Astrocyte (in vitro differentiated cells and primary cell): Measurements from ENCODE around the gene TJP1. TPM values are rescaled to one million over a fixed set of nuclear protein-coding genes. Genes with fewer than 3 reads are reported as not detected.

Source experiments
- DNase-seq: peaks from one replicate; pipeline ENCODE4 v3.0.0-alpha.2; 2010; ENCODE audit warnings: low read depth
- FAIRE-seq: peaks from 2 replicates; lab custom pipeline; 2011; peaks lifted over from hg19 to GRCh38; lab: Jason Lieb, UNC
- H2AFZ ChIP-seq: 2 replicates; pipeline ENCODE4 v1.6.0; 2012; ENCODE audit warnings: low read depth, low read length, inconsistent platforms
- H3K27ac ChIP-seq: 2 replicates; pipeline ENCODE4 v1.5.1; 2011; ENCODE audit warnings: low read depth, low read length, inconsistent platforms
- H3K27me3 ChIP-seq: 2 replicates; pipeline ENCODE4 v1.6.0; 2011; ENCODE audit warnings: low read length, inconsistent platforms; ENCODE audit not compliant: insufficient read depth
- H3K36me3 ChIP-seq: 2 replicates; pipeline ENCODE4 v1.5.1; 2011; ENCODE audit warnings: low read length, inconsistent platforms; ENCODE audit not compliant: insufficient read depth
- H3K4me1 ChIP-seq: 2 replicates; pipeline ENCODE4 v1.5.1; 2011; ENCODE audit warnings: low read length, inconsistent platforms; ENCODE audit not compliant: insufficient read depth
- H3K4me2 ChIP-seq: 2 replicates; pipeline ENCODE4 v1.6.0; 2012; ENCODE audit warnings: low read length, inconsistent platforms
- H3K4me3 ChIP-seq: 2 replicates; pipeline ENCODE4 v1.5.1; 2011; ENCODE audit warnings: low read depth, mild to moderate bottlenecking, low read length, inconsistent platforms; ENCODE audit not compliant: insufficient read depth
- H3K79me2 ChIP-seq: 2 replicates; pipeline ENCODE4 v1.6.0; 2012; ENCODE audit warnings: mild to moderate bottlenecking, low read length, inconsistent platforms; ENCODE audit not compliant: insufficient read depth
- H3K9ac ChIP-seq: 2 replicates; pipeline ENCODE4 v1.6.0; 2012; ENCODE audit warnings: mild to moderate bottlenecking, low read length, inconsistent platforms
- H3K9me3 ChIP-seq: 2 replicates; pipeline ENCODE4 v1.5.1; 2012; ENCODE audit warnings: low read depth, mild to moderate bottlenecking, low read length, inconsistent platforms; ENCODE audit not compliant: insufficient read depth
- H4K20me1 ChIP-seq: 2 replicates; pipeline ENCODE4 v1.6.0; 2012; ENCODE audit warnings: low read length, inconsistent platforms; ENCODE audit not compliant: insufficient read depth
- H3K27ac Mint-ChIP-seq: one replicate; pipeline ENCODE4 v1.8.0; 2021; ENCODE audit warnings: mild to moderate bottlenecking, mixed read lengths; ENCODE audit not compliant: unreplicated experiment
- H3K27me3 Mint-ChIP-seq: one replicate; pipeline ENCODE4 v1.8.0; 2021; ENCODE audit warnings: low read depth, mixed read lengths; ENCODE audit not compliant: unreplicated experiment
- H3K36me3 Mint-ChIP-seq: one replicate; pipeline ENCODE4 v1.8.0; 2021; ENCODE audit warnings: low read depth, mixed read lengths; ENCODE audit not compliant: unreplicated experiment
- H3K4me1 Mint-ChIP-seq: one replicate; pipeline ENCODE4 v1.8.0; 2021; ENCODE audit warnings: low read depth, mixed read lengths; ENCODE audit not compliant: unreplicated experiment
- H3K4me3 Mint-ChIP-seq: one replicate; pipeline ENCODE4 v1.8.0; 2021; ENCODE audit warnings: mild to moderate bottlenecking, moderate library complexity, mixed read lengths; ENCODE audit not compliant: unreplicated experiment
- H3K9me3 Mint-ChIP-seq: one replicate; pipeline ENCODE4 v1.8.0; 2021; ENCODE audit warnings: mild to moderate bottlenecking, mixed read lengths; ENCODE audit not compliant: unreplicated experiment
- CTCF ChIP-seq: IDR thresholded peaks from 2 replicates; pipeline ENCODE4 v1.5.1; 2011; ENCODE audit warnings: low read depth, mild to moderate bottlenecking, inconsistent platforms, low read length, moderate library complexity; ENCODE audit not compliant: insufficient read depth
- EZH2 ChIP-seq: IDR thresholded peaks from 2 replicates; pipeline ENCODE4 v1.6.1; 2012; ENCODE audit warnings: mild to moderate bottlenecking, low read length, inconsistent platforms; ENCODE audit not compliant: insufficient read depth
- total RNA-seq: library from RNA; stranded (reverse); gene quantifications from 2 replicates; pipeline ENCODE4 v1.2.1, GENCODE V29; 2021

The TJP1 gene
- total RNA-seq, 1 donor from 2014 or later = 137 TPM

GRCh38 chr15:29728418-29728817, 93.8 kb downstream of the TJP1 start:
- H3K4me1 ChIP-seq = no peaks in the 10 kb centered on the region
- no peak overlapping the region for H2AFZ ChIP-seq
- Mint-ChIP-seq H3K4me1 (no peaks in the 10 kb centered on the region), H3K36me3 (peaks cover 23% of the 10 kb centered on the region), H3K9me3 (no peaks in the 10 kb centered on the region), H3K4me3 (no peak overlapping the region), H3K27ac (no peak overlapping the region), H3K27me3 (no peaks in the 10 kb centered on the region)
- H3K9ac ChIP-seq = no peak overlapping the region
- H3K9me3 ChIP-seq = no peaks in the 10 kb centered on the region
- FAIRE-seq = no peak
- H3K79me2 ChIP-seq = no peaks in the 10 kb centered on the region
- peaks cover 72% of the 10 kb centered on the region for H3K36me3 ChIP-seq
- no peak overlapping the region for H3K4me3 ChIP-seq
- H3K27me3 ChIP-seq = no peaks in the 10 kb centered on the region
- no peak for DNase-seq
- no peak for TF ChIP-seq EZH2
- H4K20me1 ChIP-seq = peaks cover 16% of the 10 kb centered on the region
- no peak overlapping the region for H3K4me2 ChIP-seq
- no peak overlapping the region for H3K27ac ChIP-seq

- FAIRE-seq = peak; percentile 29
- Mint-ChIP-seq H3K9me3 (peaks cover 2% of the 10 kb centered on the region), H3K27me3 (no peaks in the 10 kb centered on the region), H3K36me3 (peaks cover 29% of the 10 kb centered on the region), H3K4me1 (no peaks in the 10 kb centered on the region), H3K4me3 (no peak overlapping the region), H3K27ac (no peak overlapping the region)
- no peaks in the 10 kb centered on the region for H3K9me3 ChIP-seq
- H3K4me1 ChIP-seq = no peaks in the 10 kb centered on the region
- H3K9ac ChIP-seq = no peak overlapping the region
- no peak for DNase-seq
- H3K36me3 ChIP-seq = peaks cover 72% of the 10 kb centered on the region
- H3K4me2 ChIP-seq = no peak overlapping the region
- TF ChIP-seq CTCF = no peak
- no peak for TF ChIP-seq EZH2
- H4K20me1 ChIP-seq = peaks cover 16% of the 10 kb centered on the region
- H3K27ac ChIP-seq = no peak overlapping the region
- H3K4me3 ChIP-seq = no peak overlapping the region
- H3K79me2 ChIP-seq = no peaks in the 10 kb centered on the region
- H2AFZ ChIP-seq = no peak overlapping the region
- H3K27me3 ChIP-seq = no peaks in the 10 kb centered on the region
Observed at GRCh38 chr15:29727871-29728270, 94.4 kb downstream of the TJP1 start.

GRCh38 chr15:29726553-29726952, 95.7 kb downstream of the TJP1 start:
- no peaks in the 10 kb centered on the region for H3K79me2 ChIP-seq
- no peaks in the 10 kb centered on the region for H3K4me1 ChIP-seq
- peaks cover 65% of the 10 kb centered on the region for H3K36me3 ChIP-seq
- Mint-ChIP-seq H3K36me3 (peaks cover 40% of the 10 kb centered on the region), H3K4me1 (no peaks in the 10 kb centered on the region), H3K9me3 (peaks cover 7% of the 10 kb centered on the region), H3K4me3 (no peak overlapping the region), H3K27ac (no peak overlapping the region), H3K27me3 (no peaks in the 10 kb centered on the region)
- no peak overlapping the region for H3K4me3 ChIP-seq
- no peak overlapping the region for H3K9ac ChIP-seq
- H4K20me1 ChIP-seq = peaks cover 16% of the 10 kb centered on the region
- peaks cover 8% of the 10 kb centered on the region for H3K9me3 ChIP-seq
- FAIRE-seq (peak; percentile 39), DNase-seq (no peak)
- H3K4me2 ChIP-seq = no peak overlapping the region
- H3K27me3 ChIP-seq = no peaks in the 10 kb centered on the region
- H3K27ac ChIP-seq = no peak overlapping the region
- TF ChIP-seq EZH2 = no peak
- no peak for TF ChIP-seq CTCF
- H2AFZ ChIP-seq = no peak overlapping the region
